ENCODE data around the gene CD2BP2.
A peak's percentile ranks its signal among the peaks of the same experiment; 100 is the strongest.

Gene CD2BP2

DNA sequence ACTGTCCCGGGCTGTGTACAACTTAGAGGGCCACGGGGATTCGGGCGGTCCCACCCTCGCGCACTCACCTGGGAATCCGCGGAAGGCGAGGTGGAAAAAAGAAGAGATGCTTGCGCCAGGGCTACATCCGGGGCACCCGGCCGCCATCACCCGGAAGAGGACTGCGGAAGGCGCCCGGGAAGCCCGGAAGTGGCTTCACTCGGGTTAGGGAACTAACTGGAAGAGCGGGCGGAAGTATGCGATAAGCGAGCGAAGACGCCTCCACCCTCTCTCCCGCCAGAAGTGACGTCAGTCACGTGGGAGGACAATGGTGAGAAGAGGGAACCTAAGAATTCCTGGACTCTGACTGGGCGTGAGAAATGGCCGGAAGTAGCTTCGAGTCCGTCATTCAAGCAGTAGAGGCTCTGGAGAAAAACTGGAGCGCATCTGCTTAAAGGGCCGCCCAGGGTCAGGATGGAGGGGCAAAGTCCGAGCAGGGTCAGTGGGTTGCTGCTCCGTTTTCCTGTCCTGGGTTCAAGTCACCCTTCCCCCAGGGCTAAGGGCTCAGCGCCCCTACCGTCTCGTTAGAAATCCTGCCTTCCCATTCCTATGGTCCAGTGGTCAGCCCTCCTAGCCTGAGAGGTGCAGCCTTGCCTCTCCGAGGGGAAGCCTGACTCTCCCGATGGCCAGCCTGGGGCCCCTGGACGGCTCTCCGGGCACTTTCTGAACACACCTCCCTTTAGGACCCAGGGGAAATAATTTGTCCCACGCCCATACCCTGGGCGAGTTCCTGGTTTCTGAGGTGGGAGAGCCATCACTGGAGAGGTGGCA is at the start of gene CD2BP2:
TSS of gene CD2BP2 (minus strand) at position 165 of the 810 bp plus-strand sequence. CDS start 627 bp downstream, outside the sequence.
- DNase-seq (ENCODE audit: low read depth), result peak; percentile 98
- TF ChIP-seq, protein P1, sequence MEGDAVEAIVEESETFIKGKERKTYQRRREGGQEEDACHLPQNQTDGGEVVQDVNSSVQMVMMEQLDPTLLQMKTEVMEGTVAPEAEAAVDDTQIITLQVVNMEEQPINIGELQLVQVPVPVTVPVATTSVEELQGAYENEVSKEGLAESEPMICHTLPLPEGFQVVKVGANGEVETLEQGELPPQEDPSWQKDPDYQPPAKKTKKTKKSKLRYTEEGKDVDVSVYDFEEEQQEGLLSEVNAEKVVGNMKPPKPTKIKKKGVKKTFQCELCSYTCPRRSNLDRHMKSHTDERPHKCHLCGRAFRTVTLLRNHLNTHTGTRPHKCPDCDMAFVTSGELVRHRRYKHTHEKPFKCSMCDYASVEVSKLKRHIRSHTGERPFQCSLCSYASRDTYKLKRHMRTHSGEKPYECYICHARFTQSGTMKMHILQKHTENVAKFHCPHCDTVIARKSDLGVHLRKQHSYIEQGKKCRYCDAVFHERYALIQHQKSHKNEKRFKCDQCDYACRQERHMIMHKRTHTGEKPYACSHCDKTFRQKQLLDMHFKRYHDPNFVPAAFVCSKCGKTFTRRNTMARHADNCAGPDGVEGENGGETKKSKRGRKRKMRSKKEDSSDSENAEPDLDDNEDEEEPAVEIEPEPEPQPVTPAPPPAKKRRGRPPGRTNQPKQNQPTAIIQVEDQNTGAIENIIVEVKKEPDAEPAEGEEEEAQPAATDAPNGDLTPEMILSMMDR (IDR thresholded peaks at IDR 0.05; ENCODE audit: insufficient read depth, low read depth, low read length, missing control alignments), result no peak
- peak within 1 kb of the TSS; percentile 96 for H3K4me3 ChIP-seq (ENCODE audit: low read depth, low read length)

DNA sequence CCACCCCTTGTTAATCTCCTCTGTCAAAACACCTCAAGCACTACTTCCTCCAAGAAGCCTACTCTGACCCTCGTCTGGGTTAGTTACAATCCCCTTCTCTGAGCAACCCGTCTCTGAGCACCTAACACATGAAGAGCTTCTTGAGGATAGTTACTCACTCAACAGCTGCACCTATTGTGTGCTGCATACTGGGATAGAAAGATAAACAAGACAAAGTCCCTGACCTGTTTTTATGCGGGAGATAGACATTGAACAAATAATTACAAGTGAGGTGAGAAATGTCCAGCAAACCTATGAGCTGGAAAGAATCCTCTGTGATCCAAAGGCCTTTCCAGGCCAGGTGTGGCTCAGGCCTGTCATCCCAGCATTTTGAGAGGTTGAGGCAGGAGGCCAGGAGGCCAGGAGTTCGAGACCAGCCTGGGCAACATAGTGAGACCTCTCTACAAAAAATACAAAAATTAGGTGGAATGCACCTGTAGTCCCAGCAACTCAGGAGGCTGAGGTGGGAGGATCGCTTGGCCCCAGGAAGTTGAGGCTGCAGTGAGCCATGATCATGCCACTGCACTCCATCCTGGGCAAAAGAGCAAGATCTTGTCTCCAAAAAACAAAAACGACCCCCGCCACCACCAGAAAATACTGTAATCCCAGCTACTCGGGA is 46.8 kb upstream of the CD2BP2 start:
- H3K4me3 ChIP-seq (ENCODE audit: low read depth, low read length), result no peak overlapping the region
- TF ChIP-seq, protein P1 (IDR thresholded peaks at IDR 0.05; ENCODE audit: insufficient read depth, low read depth, low read length, missing control alignments), result no peak
- no peak for DNase-seq (ENCODE audit: low read depth)

DNA sequence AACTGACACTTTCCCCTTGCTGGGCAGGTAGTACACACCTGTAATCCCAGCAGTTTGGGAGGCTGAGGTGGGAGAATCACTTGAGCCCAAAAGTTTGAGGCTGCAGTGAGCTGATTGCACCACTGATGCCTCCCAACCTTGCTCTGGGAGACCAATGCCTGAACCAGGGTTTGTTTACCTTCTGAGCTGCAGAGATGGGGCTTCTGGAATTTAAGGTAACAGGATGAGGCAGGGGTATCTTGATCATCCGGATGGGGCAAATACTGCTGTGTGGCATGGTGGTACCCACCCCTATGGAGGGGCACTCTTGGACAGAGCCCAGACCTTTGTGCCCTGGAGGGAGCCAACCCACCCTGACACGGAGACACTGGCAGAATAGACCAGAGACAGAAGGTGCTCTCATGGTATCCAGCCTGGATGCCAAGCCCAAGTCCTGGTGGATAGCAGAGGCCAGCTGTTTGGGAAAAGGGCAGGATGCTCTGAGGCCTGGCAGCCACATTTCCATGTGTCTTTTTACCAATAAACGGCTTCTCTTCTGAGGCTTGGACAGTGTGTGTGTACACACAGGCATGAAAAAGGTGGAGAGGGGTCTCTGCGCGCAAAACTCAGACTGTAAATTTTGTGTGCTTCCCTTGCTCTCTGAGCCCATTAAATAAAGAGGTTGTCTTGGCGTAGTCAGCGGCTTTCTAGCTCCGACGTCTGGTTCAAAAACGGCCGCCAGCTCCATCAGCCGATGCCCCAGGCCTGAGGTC is 44.5 kb upstream of the CD2BP2 start:
- no peak for DNase-seq (ENCODE audit: low read depth)
- peak overlapping the region; percentile 72 for H3K4me3 ChIP-seq (ENCODE audit: low read depth, low read length)
- TF ChIP-seq, protein P1 (IDR thresholded peaks at IDR 0.05; ENCODE audit: insufficient read depth, low read depth, low read length, missing control alignments), result no peak

DNA sequence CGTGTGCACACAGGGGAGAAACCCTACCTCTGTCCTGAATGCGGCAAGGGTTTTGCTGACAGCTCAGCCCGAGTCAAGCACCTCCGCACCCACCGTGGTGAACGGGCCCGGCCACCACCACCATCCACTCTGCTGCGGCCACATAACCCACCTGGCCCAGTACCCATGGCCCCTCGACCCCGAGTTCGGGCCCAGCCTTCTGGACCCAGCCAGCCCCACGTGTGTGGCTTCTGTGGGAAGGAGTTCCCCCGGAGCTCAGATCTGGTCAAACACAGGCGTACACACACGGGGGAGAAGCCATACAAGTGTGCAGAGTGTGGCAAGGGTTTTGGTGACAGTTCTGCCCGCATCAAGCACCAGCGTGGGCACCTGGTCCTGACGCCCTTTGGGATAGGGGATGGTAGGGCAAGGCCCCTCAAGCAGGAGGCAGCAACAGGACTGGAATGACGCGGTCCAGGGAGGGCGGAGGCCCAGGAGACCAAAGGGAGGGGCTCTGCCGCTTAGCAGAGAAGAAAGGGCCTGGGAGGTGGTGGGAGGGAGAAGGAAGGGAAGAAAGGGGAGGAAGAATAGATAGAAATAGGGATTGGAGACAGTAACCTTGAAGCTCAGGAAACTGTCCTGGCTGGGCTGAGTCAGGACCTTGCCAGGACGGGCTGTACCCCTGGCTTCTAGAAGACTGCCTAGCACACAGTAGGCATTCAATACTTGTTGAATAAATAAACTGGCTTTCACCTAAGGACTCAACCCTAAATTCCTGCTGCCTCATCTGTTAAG is 43.7 kb upstream of the CD2BP2 start:
- no peak overlapping the region for H3K4me3 ChIP-seq (ENCODE audit: low read depth, low read length)
- DNase-seq (ENCODE audit: low read depth), result no peak
- TF ChIP-seq, protein P1 (IDR thresholded peaks at IDR 0.05; ENCODE audit: insufficient read depth, low read depth, low read length, missing control alignments), result no peak

DNA sequence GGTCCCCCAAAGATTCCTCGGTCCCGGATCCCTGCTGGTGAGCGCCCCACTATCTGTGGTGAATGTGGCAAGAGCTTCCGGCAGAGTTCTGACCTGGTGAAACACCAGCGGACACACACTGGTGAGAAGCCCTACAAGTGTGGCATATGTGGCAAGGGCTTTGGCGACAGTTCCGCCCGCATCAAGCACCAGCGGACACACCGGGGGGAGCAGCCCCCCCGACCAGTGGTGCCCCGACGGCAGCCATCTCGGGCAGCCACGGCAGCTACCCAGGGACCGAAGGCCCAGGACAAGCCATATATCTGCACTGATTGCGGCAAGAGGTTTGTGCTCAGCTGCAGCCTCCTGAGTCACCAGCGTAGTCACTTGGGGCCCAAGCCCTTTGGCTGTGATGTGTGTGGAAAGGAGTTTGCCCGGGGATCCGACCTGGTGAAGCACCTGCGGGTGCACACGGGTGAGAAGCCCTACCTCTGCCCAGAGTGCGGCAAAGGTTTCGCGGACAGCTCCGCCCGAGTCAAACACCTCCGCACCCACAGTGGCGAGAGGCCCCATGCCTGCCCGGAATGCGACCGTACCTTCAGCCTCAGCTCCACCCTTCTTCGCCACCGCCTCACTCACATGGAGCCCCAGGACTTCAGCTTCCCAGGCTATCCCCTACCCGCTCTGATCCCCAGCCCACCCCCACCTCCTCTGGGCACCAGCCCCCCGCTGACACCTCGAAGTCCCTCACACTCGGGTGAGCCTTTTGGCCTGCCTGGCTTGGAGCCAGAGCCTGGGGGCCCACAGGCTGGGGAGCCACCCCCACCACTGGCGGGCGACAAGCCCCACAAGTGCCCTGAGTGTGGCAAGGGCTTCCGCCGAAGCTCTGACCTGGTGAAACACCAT is 42.9 kb upstream of the CD2BP2 start:
- DNase-seq (ENCODE audit: low read depth), result no peak
- TF ChIP-seq, protein P1 (IDR thresholded peaks at IDR 0.05; ENCODE audit: insufficient read depth, low read depth, low read length, missing control alignments), result no peak
- no peak overlapping the region for H3K4me3 ChIP-seq (ENCODE audit: low read depth, low read length)

Data from GM12865 (cell line).